GM12878 (cell line): ENCODE data around the gene COL26A1. TPM values are rescaled to one million over a fixed set of nuclear protein-coding genes. Genes with fewer than 3 reads are reported as not detected.

ENCODE experiments used
- ATAC-seq: fragments of 200-7000 bp; cut with Tn5 transposase; 3 replicates; pipeline ENCODE4 v1.9.1; 2020; ENCODE audit warnings: mild to moderate bottlenecking, moderate library complexity
- BruUV-seq: library from RNA; stranded (reverse); fragments of 400-500 nt; replicated peaks from 2 replicates; lab custom pipeline; 2021; lab: Mats Ljungman, UMichigan
- CTCF ChIA-PET: fragments of 300-600 bp; sonication (Branson Sonifier 250); formaldehyde crosslinking; extraction: SDS; loops from one replicate; lab custom pipeline; 2021; ENCODE audit warnings: inconsistent platforms; lab: Yijun Ruan, JAX
- POLR2A ChIA-PET: fragments of 350-600 bp; formaldehyde crosslinking; extraction: SDS; loops from one replicate; lab custom pipeline; 2021; ENCODE audit warnings: inconsistent platforms; lab: Charles Lee
- RAD21 ChIA-PET: fragments of 300-600 bp; sonication (Branson Sonifier 250); formaldehyde crosslinking; loops from one replicate; lab custom pipeline; 2023; ENCODE audit warnings: antibody characterized with exemption; ENCODE audit not compliant: unreplicated experiment; lab: Charles Lee
- SMC1A ChIA-PET: fragments of 300-600 bp; sonication (Branson Sonifier 250); formaldehyde crosslinking; loops from one replicate; lab custom pipeline; 2023; ENCODE audit not compliant: unreplicated experiment, uncharacterized antibody; lab: Charles Lee
- DNase-seq: peaks from one replicate; pipeline ENCODE4 v3.0.0-alpha.2; 2011; ENCODE audit warnings: low read depth, low spot score
- FAIRE-seq: peaks from 3 replicates; lab custom pipeline; 2011; peaks lifted over from hg19 to GRCh38; lab: Jason Lieb, UNC
- H2AFZ ChIP-seq: 2 replicates; pipeline ENCODE4 v1.6.0; 2011; ENCODE audit warnings: low read depth, low read length, control low read depth; ENCODE audit not compliant: control insufficient read depth
- H3K27ac ChIP-seq: 2 replicates; pipeline ENCODE4 v1.5.1; 2011; ENCODE audit warnings: control low read depth; ENCODE audit not compliant: control insufficient read depth, insufficient read depth
- H3K27me3 ChIP-seq, 2 experiments: replicated peaks in 1 of 2; 2 replicates each; pipeline versions ENCODE4 v1.6.0 to v1.6.1; 2011; ENCODE audit warnings: low read length in 1 of 2; ENCODE audit not compliant: control insufficient read depth in 2 of 2, insufficient read depth in 2 of 2
- H3K36me3 ChIP-seq, 2 experiments: 2 replicates each; pipeline ENCODE4 v1.5.1; 2011; ENCODE audit warnings: low read length in 1 of 2; ENCODE audit not compliant: control insufficient read depth in 2 of 2, insufficient read depth in 2 of 2
- H3K4me1 ChIP-seq: 2 replicates; pipeline ENCODE4 v1.6.1; 2011; ENCODE audit warnings: mild to moderate bottlenecking, low read length, moderate library complexity, mixed read lengths; ENCODE audit not compliant: control insufficient read depth, insufficient read depth
- H3K4me2 ChIP-seq: 2 replicates; pipeline ENCODE4 v1.6.0; 2011; ENCODE audit warnings: control low read depth; ENCODE audit not compliant: control insufficient read depth, insufficient read depth
- H3K4me3 ChIP-seq: fragments of 200-600 bp; sonication (generic); 2 replicates; pipeline ENCODE4 v1.5.1; 2016
- H3K79me2 ChIP-seq: 2 replicates; pipeline ENCODE4 v1.6.0; 2011; ENCODE audit warnings: low read length; ENCODE audit not compliant: control insufficient read depth, insufficient read depth
- H3K9ac ChIP-seq: 2 replicates; pipeline ENCODE4 v1.8.0; 2011; ENCODE audit warnings: low read length, control low read depth, mixed read lengths; ENCODE audit not compliant: control insufficient read depth, insufficient read depth
- H3K9me3 ChIP-seq: replicated peaks from 3 replicates; pipeline ENCODE4 v1.5.1; 2011; ENCODE audit warnings: mild to moderate bottlenecking, low read length; ENCODE audit not compliant: control insufficient read depth, insufficient read depth
- H4K20me1 ChIP-seq: 2 replicates; pipeline ENCODE4 v1.6.0; 2011; ENCODE audit not compliant: control insufficient read depth, insufficient read depth
- ETV6 ChIP-seq, 2 experiments: fragments of 450-650 bp in 1 of 2; IDR thresholded peaks in 1 of 2; conservative IDR thresholded peaks in 1 of 2; 2 replicates each; pipeline ENCODE4 v1.6.1; 2014; ENCODE audit warnings: antibody characterized with exemption in 1 of 2, borderline replicate concordance in 1 of 2, low read depth in 1 of 2, mild to moderate bottlenecking in 1 of 2, moderate library complexity in 1 of 2
- FOXM1 ChIP-seq: IDR thresholded peaks from 2 replicates; pipeline ENCODE4 v1.6.1; 2012; ENCODE audit warnings: low read depth, mild to moderate bottlenecking, inconsistent platforms, low read length, moderate library complexity
- GABPA ChIP-seq: IDR thresholded peaks from 2 replicates; pipeline ENCODE4 v1.6.1; 2014; ENCODE audit warnings: antibody characterized with exemption, low read depth, mild to moderate bottlenecking, inconsistent platforms
- MYC ChIP-seq: IDR thresholded peaks from 2 replicates; pipeline ENCODE4 v1.6.1; 2011; ENCODE audit warnings: mild to moderate bottlenecking, low read length, moderate library complexity, inconsistent platforms; ENCODE audit not compliant: insufficient read depth, insufficient replicate concordance, insufficient read length, severe bottlenecking
- POLR2AphosphoS2 ChIP-seq: IDR thresholded peaks from 2 replicates; pipeline ENCODE4 v1.6.1; 2011; ENCODE audit warnings: low read depth, mild to moderate bottlenecking, low read length, improper control_type of control experiment, moderate library complexity
- RB1 ChIP-seq: fragments of 450-650 bp; formaldehyde crosslinking; IDR thresholded peaks from 2 replicates; pipeline ENCODE4 v1.6.1; 2017; ENCODE audit warnings: mild to moderate bottlenecking, borderline replicate concordance
- RFX5 ChIP-seq: IDR thresholded peaks from 2 replicates; pipeline ENCODE4 v1.6.1; 2011; ENCODE audit warnings: low read depth, low read length, improper control_type of control experiment
- RUNX3 ChIP-seq: IDR thresholded peaks from 2 replicates; pipeline ENCODE4 v1.6.1; 2012; ENCODE audit warnings: low read length, inconsistent platforms
- SIN3A ChIP-seq: IDR thresholded peaks from 2 replicates; pipeline ENCODE4 v1.6.1; 2012; ENCODE audit warnings: low read depth, low read length, improper control_type of control experiment
- SMAD5 ChIP-seq: IDR thresholded peaks from 2 replicates; pipeline ENCODE4 v1.6.1; 2016; ENCODE audit warnings: antibody characterized with exemption, low read depth
- SREBF2 ChIP-seq: IDR thresholded peaks from 2 replicates; pipeline ENCODE4 v1.6.1; 2012; ENCODE audit warnings: mild to moderate bottlenecking, low read length
- STAT3 ChIP-seq: IDR thresholded peaks from 2 replicates; pipeline ENCODE4 v1.6.1; 2011; ENCODE audit warnings: low read depth, low read length, improper control_type of control experiment
- TCF3 ChIP-seq: IDR thresholded peaks from 2 replicates; pipeline ENCODE4 v1.6.1; 2012; ENCODE audit warnings: low read depth, mild to moderate bottlenecking, low read length, borderline replicate concordance; ENCODE audit not compliant: insufficient read depth
- WGBS: methylation state at CpG from one replicate; pipeline ENCODE4 v1.1.6; 2016; ENCODE audit warnings: low lambda C conversion rate; ENCODE audit not compliant: insufficient replicate concordance, insufficient coverage; ENCODE audit errors: missing lambda C conversion rate; 5-methylcytosine and 5-hydroxymethylcytosine counted together
- in situ Hi-C: fragments of 300-500 bp; cut with MboI; formaldehyde crosslinking; loops from 9 replicates; pipeline ENCODE4 v1.14.3; 2018; ENCODE audit warnings: mixed read lengths
- intact Hi-C: fragments of 100-400 bp; cut with micrococcal nuclease; formaldehyde crosslinking; loops from one replicate; pipeline ENCODE4 v1.14.2; 2022; ENCODE audit not compliant: unreplicated experiment
- polyA plus RNA-seq, 11 experiments: library from polyadenylated mRNA; depleted of rRNA in 4 of 11; unstranded in 6 of 11; stranded (reverse) in 5 of 11; fragments of >200 nt; fragmentation: Nextera tagmentation in 4 of 11; fragmentation: Illumina TruSeq in 1 of 11; extraction: Ambion mirVana in 4 of 11; extraction: Trizol in 1 of 11; gene quantifications; 1 replicate in 1 of 11; 2 replicates in 10 of 11; pipeline versions ENCODE4 v1.2.1 to v1.2.3, GENCODE V29; 2011 to 2016; ENCODE audit warnings: inconsistent platforms in 2 of 11, missing spikeins in 2 of 11, low read depth in 1 of 11
- total RNA-seq, 4 experiments: library from RNA; depleted of rRNA in 3 of 4; stranded (reverse); fragments of >200 nt in 3 of 4; fragmentation: Illumina TruSeq in 1 of 4; extraction: Trizol in 1 of 4; gene quantifications; 2 replicates each; pipeline versions ENCODE4 v1.2.1 to v1.2.3, GENCODE V29; 2013 to 2021
- TF ChIP-seq, protein P1 (sequence below): fragments of 150-350 bp; IDR thresholded peaks from 2 replicates; pipeline ENCODE4 v1.6.1; 2014; ENCODE audit warnings: mild to moderate bottlenecking, low read depth, low read length
- TF ChIP-seq, protein P2 (sequence below): fragments of 450-650 bp; IDR thresholded peaks from 2 replicates; pipeline ENCODE4 v1.6.1; 2016; ENCODE audit warnings: mild to moderate bottlenecking

The COL26A1 gene
- total and polyA plus RNA-seq, 10 of the 15 experiments (the other 5 are each of a cell fraction or from before 2014, with no cell fraction given): 0.08 TPM; not detected in 9

DNA sequence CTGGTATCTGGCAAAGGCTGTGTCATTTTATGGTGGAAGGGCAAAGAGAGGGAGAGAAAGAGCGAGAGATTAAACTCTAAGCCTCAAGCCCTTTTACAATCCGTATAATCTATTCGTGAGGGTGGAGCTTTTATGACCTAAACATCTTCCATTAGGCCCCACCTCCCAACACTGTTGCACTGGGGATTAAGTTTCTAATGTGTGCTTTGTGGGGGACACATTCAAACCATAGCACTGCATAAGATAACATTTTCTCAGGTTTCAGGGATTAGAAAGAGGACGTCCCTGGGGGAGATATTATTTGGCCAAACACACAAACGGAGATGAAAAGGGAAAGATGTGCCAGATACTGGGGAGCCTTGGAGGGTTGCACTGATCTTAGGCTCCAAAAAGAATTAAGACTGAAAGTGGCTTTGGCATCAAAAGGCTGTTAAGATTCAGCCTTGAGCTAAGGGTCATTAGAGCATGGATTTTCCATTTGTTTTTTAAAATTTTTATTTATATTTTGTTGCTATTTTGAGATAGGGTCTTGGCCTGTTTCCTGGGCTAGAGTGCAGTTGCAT lies 19.0 kb downstream of the COL26A1 start (continued):
- TF ChIP-seq MYC: no peak

DNA sequence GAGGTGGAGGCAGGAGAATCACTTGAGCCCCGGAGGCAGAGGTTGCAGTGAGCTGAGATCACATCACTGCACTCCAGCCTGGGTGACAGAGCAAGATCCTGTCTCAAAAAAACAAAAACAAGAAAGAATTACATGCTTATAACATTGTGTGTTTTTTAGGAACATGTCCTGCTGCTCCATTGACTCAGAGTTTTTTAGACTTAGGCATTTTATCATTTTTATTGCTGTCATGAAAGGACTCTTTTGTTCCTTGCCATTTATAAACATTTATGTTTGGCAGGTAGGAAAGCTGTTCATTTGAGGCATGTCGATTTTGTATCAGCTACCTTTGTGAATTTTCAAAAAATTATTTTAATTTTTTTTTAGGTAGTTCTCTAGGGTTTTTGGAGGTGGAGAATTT lies 20.3 kb downstream of the COL26A1 start:
- no peak overlapping the region for H3K27ac ChIP-seq
- SMC1A ChIA-PET: interaction anchor here (1.2 kb wide), 1 partner anchor 10 kb away, joined by 3 read pairs; no protein-coding TSS in a partner anchor
- FAIRE-seq (no peak), DNase-seq (no peak), ATAC-seq (no peak)
- WGBS: 2% methylated on average over 2 of the region's 2 CpGs
- H3K27me3 ChIP-seq: no peaks in the 10 kb centered on the region; a peak in 1 of 4 replicates
- H3K9me3 ChIP-seq: no peaks in the 10 kb centered on the region
- no peak overlapping the region for H3K4me3 ChIP-seq
- no peak overlapping the region for H3K9ac ChIP-seq
- intact Hi-C loops: no loop called here
- H3K4me2 ChIP-seq: no peak overlapping the region
- no peaks in the 10 kb centered on the region for H4K20me1 ChIP-seq
- in situ Hi-C loops: no loop called here
- RAD21 ChIA-PET: no interaction called here
- TF ChIP-seq, protein P1, sequence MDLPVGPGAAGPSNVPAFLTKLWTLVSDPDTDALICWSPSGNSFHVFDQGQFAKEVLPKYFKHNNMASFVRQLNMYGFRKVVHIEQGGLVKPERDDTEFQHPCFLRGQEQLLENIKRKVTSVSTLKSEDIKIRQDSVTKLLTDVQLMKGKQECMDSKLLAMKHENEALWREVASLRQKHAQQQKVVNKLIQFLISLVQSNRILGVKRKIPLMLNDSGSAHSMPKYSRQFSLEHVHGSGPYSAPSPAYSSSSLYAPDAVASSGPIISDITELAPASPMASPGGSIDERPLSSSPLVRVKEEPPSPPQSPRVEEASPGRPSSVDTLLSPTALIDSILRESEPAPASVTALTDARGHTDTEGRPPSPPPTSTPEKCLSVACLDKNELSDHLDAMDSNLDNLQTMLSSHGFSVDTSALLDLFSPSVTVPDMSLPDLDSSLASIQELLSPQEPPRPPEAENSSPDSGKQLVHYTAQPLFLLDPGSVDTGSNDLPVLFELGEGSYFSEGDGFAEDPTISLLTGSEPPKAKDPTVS: no peak
- TF ChIP-seq, protein P2, sequence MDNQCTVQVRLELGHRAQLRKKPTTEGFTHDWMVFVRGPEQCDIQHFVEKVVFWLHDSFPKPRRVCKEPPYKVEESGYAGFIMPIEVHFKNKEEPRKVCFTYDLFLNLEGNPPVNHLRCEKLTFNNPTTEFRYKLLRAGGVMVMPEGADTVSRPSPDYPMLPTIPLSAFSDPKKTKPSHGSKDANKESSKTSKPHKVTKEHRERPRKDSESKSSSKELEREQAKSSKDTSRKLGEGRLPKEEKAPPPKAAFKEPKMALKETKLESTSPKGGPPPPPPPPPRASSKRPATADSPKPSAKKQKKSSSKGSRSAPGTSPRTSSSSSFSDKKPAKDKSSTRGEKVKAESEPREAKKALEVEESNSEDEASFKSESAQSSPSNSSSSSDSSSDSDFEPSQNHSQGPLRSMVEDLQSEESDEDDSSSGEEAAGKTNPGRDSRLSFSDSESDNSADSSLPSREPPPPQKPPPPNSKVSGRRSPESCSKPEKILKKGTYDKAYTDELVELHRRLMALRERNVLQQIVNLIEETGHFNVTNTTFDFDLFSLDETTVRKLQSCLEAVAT: no peak
- TF ChIP-seq STAT3 (no peak), FOXM1 (no peak), RB1 (no peak), SREBF2 (no peak), GABPA (no peak), SMAD5 (no peak), ETV6 (conservative IDR thresholded peaks at IDR 0.05 in 1 of 2, IDR thresholded peaks at IDR 0.05 in 1 of 2; ENCODE audit: borderline replicate concordance in 1 of 2, low read depth in 1 of 2) (no peak), RUNX3 (no peak), RFX5 (no peak), POLR2AphosphoS2 (no peak), TCF3 (no peak), SIN3A (no peak)
- H2AFZ ChIP-seq: no peak overlapping the region
- POLR2A ChIA-PET: no interaction called here
- H3K36me3 ChIP-seq: no peaks in the 10 kb centered on the region
- H3K4me1 ChIP-seq: no peaks in the 10 kb centered on the region
- no TSS peak for BruUV-seq
- no peaks in the 10 kb centered on the region for H3K79me2 ChIP-seq
- CTCF ChIA-PET: interaction anchor here (1.3 to 1.6 kb wide), 3 partner anchors 18 to 125 kb away, joined by 4 to 7 read pairs (median 4); no protein-coding TSS in a partner anchor
